ENCODE results near the gene MCTP1.
"Not testable (repeated sequence)": the region's sequence is repeated elsewhere in the genome, so short reads cannot be mapped to it uniquely, and the experiment has no call there.

The MCTP1 gene

DNA sequence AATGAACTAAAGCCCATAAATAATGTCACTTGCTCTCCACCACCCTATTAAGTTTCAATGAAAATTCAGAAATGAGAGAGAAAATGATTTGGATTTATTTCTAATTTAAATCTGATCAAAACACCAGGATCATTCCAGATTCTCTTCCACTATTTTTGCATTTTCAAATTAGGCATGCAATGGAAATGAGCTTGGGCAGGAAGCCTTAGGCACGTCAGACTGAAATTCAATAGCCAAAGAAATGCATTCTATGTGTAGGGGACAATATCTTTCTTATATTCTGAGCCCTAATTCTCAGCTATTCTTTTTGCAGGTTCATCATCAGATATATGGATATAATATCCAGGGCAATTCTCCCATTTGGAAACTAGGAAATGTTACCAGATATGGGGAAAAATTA lies 132.8 kb downstream of the MCTP1 start:
- DNase-seq (ENCODE audit: low spot score) (no peak), ATAC-seq (ENCODE audit: low read depth) (no peak)
- Histone ChIP-seq H3K4me1 (ENCODE audit: insufficient read depth, poor library complexity, severe bottlenecking) (no peaks in the 10 kb centered on the region), H3K4me3 (ENCODE audit: severe bottlenecking) (no peak overlapping the region), H3K27me3 (ENCODE audit: insufficient read depth, poor library complexity, severe bottlenecking) (no peaks in the 10 kb centered on the region), H3K27ac (ENCODE audit: poor library complexity, severe bottlenecking) (no peak overlapping the region), H3K36me3 (ENCODE audit: low read depth) (no peaks in the 10 kb centered on the region), H3K9me3 (ENCODE audit: severe bottlenecking) (no peaks in the 10 kb centered on the region)
- TF ChIP-seq, protein P1, sequence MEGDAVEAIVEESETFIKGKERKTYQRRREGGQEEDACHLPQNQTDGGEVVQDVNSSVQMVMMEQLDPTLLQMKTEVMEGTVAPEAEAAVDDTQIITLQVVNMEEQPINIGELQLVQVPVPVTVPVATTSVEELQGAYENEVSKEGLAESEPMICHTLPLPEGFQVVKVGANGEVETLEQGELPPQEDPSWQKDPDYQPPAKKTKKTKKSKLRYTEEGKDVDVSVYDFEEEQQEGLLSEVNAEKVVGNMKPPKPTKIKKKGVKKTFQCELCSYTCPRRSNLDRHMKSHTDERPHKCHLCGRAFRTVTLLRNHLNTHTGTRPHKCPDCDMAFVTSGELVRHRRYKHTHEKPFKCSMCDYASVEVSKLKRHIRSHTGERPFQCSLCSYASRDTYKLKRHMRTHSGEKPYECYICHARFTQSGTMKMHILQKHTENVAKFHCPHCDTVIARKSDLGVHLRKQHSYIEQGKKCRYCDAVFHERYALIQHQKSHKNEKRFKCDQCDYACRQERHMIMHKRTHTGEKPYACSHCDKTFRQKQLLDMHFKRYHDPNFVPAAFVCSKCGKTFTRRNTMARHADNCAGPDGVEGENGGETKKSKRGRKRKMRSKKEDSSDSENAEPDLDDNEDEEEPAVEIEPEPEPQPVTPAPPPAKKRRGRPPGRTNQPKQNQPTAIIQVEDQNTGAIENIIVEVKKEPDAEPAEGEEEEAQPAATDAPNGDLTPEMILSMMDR (IDR thresholded peaks at IDR 0.05; ENCODE audit: poor library complexity, severe bottlenecking) = no peak

- ATAC-seq (ENCODE audit: low read depth) (no peak), DNase-seq (ENCODE audit: low spot score) (no peak)
- TF ChIP-seq, protein P1 (IDR thresholded peaks at IDR 0.05; ENCODE audit: poor library complexity, severe bottlenecking) = no peak
- Histone ChIP-seq H3K9me3 (ENCODE audit: severe bottlenecking) (no peaks in the 10 kb centered on the region), H3K36me3 (ENCODE audit: low read depth) (no peaks in the 10 kb centered on the region), H3K27me3 (ENCODE audit: insufficient read depth, poor library complexity, severe bottlenecking) (no peaks in the 10 kb centered on the region), H3K4me3 (ENCODE audit: severe bottlenecking) (no peak overlapping the region), H3K4me1 (ENCODE audit: insufficient read depth, poor library complexity, severe bottlenecking) (no peaks in the 10 kb centered on the region), H3K27ac (ENCODE audit: poor library complexity, severe bottlenecking) (no peak overlapping the region)
Observed at GRCh38 chr5:95151694-95152093, 133.2 kb downstream of the MCTP1 start.

DNA sequence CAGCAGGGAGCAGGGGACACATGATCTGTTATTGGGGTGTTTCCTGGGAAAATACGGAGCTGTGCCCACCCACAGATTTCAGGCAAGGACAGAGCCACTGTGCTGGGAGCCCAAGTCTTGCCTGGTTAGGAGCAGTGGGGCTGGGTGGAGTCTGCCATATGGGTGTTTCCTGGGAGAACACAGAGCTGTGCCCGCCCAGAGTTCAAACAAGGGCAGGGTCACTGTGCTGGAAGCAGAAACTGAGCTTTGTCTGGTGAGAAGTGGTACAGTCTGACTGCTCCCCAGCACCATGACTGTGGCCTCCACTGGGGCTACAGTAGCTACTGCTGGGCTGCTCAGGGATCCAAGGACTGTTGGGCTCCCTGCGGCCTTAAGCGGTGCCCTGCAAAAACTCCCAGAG lies 135.5 kb downstream of the MCTP1 start:
- TF ChIP-seq, protein P1 (IDR thresholded peaks at IDR 0.05; ENCODE audit: poor library complexity, severe bottlenecking) = no peak
- Histone ChIP-seq H3K9me3 (ENCODE audit: severe bottlenecking) (no peaks in the 10 kb centered on the region), H3K27me3 (ENCODE audit: insufficient read depth, poor library complexity, severe bottlenecking) (peaks cover 4% of the 10 kb centered on the region), H3K27ac (ENCODE audit: poor library complexity, severe bottlenecking) (no peak overlapping the region), H3K4me3 (ENCODE audit: severe bottlenecking) (no peak overlapping the region), H3K36me3 (ENCODE audit: low read depth) (no peaks in the 10 kb centered on the region), H3K4me1 (ENCODE audit: insufficient read depth, poor library complexity, severe bottlenecking) (no peaks in the 10 kb centered on the region)
- ATAC-seq (ENCODE audit: low read depth) = no peak
- DNase-seq (ENCODE audit: low spot score) = no peak

DNA sequence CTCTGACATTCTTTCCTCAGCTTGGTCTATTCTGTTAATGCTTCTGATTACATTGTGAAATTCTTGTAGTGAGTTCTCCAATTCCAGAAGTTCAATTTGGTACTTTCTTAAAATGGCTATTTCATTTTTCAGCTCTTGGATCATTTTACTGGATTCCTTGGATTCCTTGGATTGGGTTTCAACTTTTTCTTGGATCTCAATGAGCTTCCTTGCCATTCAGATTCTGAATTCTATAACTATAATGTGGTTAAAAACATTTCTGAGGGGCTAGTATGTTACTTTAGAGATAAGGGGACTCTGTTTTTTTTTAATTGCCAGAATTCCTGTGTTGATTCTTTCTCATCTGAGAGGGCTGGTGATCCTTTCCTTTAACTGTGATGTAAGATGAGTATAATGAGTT lies 136.4 kb downstream of the MCTP1 start:
- ATAC-seq (ENCODE audit: low read depth) (no peak), DNase-seq (ENCODE audit: low spot score) (no peak)
- Histone ChIP-seq H3K4me1 (ENCODE audit: insufficient read depth, poor library complexity, severe bottlenecking) (no peaks in the 10 kb centered on the region), H3K9me3 (ENCODE audit: severe bottlenecking) (no peaks in the 10 kb centered on the region), H3K27me3 (ENCODE audit: insufficient read depth, poor library complexity, severe bottlenecking) (peaks cover 9% of the 10 kb centered on the region), H3K4me3 (ENCODE audit: severe bottlenecking) (no peak overlapping the region), H3K27ac (ENCODE audit: poor library complexity, severe bottlenecking) (no peak overlapping the region), H3K36me3 (ENCODE audit: low read depth) (no peaks in the 10 kb centered on the region)
- TF ChIP-seq, protein P1 (IDR thresholded peaks at IDR 0.05; ENCODE audit: poor library complexity, severe bottlenecking) = no peak

DNA sequence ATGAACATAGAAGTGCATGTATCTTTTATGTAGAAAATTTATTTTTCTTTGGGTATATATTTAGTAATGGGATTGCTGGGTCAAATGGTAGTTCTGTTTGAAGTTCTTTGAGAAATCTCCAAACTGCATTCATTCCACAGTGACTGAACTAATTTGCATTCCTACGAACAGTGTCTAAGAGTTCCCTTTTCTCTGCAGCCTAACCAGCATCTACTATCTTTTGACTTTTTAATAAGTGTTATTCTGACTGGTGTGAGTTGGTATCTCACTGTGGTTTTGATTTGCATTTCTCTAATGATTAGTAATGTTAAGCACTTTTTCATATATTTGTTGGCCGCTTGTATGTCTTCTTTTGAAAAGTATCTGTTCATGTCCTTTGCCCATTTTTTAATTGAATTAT lies 141.0 kb downstream of the MCTP1 start:
- not testable (repeated sequence) for H3K9me3 ChIP-seq (ENCODE audit: severe bottlenecking); H3K27ac ChIP-seq (ENCODE audit: poor library complexity, severe bottlenecking); H3K4me1 ChIP-seq (ENCODE audit: insufficient read depth, poor library complexity, severe bottlenecking); ATAC-seq (ENCODE audit: low read depth); DNase-seq (ENCODE audit: low spot score); H3K4me3 ChIP-seq (ENCODE audit: severe bottlenecking); H3K36me3 ChIP-seq (ENCODE audit: low read depth)
- peaks cover 22% of the 10 kb centered on the region for H3K27me3 ChIP-seq (ENCODE audit: insufficient read depth, poor library complexity, severe bottlenecking)

Measured in RWPE2 (cell line).